NCI-H2196 treated with DMSO at 0.1 percent for 48 hours (cell line): ENCODE data around the gene DLG2.

ENCODE experiments used
- DNase-seq: peaks from one replicate; lab custom pipeline; 2025; ENCODE audit not compliant: unreplicated experiment; lab: John Stamatoyannopoulos, UW

DLG2 gene

DNA sequence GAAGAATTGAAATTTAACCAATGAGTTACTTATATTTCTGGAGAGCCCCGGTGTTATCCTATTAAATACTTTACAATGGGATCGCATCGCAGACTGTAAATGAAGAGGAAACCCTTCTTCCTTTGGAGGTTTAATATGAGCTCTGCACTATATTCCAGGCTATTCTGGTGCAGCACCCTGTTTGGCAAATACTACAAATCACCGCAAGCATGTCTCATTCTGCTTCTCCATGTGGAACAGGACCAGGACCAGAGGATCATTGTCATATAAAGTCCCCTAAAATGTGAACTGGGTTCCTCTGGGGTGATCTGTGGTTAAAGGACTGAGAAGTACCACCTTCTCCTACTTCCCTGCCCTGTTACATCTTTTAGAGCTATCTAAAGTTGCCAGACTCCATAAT is 703.7 kb downstream of the DLG2 start:
- DNase-seq = no peak

DNA sequence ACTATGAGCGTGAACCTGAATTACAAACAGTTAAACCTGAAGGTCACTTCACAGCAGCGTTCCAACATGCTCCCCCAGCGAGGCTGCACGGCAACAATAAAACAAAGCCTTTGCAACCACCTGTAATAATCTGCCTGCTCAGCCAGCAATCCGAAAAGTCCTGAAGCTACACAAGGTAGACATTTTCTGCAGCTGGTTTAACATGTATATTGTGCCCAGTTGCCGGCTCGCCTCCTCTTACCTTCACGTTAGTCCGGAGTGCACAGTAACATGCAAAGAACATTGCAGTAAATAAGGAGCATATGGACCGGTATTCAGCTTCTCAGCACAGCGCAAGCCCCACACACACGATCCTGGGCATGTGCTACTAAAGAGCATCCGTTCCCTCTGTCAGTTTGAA is 704.3 kb downstream of the DLG2 start:
- no peak for DNase-seq

DNA sequence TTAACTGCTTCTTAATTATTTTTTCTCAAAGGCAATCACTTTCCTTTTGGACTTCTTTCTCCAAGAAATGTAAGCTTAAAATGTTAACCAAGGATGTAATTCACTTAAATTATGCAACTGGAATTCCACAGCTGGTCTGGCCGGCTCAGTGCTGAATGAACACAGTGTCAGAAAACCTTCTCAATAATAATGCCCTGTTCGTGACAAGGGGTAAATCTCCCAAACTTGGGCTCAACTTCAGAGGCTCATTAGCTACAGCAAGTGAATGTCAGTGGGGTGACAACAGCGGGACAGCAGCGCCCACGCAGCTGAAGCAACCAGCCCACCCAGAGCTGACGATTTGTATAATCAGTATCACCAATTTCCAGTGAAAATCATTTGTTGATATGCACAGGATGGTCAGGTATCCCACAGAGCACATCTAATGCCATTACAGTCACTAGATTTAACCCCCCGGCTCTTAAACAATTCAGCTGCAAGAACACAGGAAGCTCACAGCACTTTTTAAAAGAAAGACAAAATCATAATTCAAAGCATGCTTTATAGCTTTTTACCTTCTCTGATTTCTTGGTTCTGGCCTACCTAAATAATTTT is 704.8 kb downstream of the DLG2 start:
- DNase-seq = no peak

DNA sequence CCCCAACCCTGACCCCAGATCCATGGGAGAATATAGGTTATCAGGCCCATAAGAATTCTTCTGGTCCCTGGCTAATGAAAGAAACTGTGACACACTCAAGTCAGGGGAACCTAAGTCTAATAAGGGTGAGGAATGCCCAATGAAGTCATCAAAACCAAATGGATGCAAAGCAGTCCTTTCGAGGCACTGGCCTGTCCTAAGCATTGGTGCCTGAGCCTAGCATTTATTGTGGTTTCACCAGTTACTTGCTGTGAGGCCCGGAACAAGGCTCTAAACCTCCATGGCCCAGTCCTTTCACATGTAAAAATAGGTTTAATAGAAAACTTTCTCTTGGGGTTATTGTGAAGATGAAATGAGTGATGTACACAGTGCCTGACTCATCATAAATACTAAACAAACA is 712.6 kb downstream of the DLG2 start:
- DNase-seq = no peak

DNA sequence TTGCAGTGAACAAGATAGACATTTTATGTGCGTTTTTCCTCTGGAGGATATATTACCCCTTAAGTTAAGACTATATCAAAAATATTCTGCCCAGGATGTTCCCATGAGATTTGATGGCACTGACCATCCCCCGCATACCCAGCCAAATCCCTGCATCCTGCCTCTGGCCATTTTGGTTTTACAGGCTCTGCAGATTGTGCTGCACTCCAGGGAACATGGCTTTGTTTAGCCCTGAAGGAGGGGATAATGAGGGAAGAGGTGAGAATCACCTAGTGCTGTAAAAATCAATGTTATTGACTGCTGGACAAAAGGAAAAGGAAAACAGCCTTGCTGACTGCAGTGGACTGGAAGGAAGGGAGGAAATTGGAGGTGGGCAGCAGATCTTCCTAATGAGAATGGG is 717.4 kb downstream of the DLG2 start:
- DNase-seq = no peak

DNA sequence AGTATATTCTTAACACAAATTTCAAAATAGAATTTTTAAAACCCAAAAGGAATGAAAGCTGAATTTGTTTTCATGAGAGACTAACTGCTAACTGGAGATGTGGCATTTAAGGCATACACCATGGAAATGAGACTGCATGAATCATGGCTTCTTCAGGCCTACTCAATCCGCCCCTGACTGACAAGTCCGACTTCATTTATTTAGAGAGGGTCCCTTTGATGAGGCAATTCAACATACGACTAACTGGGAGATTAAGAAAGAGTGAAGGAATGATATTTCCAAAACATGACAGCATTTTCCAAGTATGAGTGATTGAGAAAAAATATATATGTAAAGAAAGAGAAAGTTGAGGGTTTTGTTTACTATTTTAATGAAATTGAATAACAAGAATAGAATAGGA is 720.1 kb downstream of the DLG2 start:
- no peak for DNase-seq

DNA sequence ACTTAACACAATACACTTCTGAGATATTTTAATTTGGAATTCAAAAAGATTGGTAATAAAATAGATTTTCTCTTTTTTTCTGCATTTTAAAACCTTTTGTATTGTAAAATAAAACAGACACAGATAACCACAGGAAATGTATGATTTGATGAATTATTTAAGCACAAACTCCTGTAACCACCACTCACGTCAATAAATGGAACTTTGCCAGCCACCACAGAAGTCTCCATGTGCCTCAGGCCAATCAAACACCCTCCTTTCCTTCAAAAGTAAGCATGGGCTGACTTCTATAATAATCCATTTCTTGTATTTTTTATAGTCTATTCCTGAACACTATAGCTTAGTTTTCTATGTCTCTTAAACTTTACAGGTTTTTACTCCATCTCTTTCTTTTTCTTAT is 721.7 kb downstream of the DLG2 start:
- no peak for DNase-seq

DNA sequence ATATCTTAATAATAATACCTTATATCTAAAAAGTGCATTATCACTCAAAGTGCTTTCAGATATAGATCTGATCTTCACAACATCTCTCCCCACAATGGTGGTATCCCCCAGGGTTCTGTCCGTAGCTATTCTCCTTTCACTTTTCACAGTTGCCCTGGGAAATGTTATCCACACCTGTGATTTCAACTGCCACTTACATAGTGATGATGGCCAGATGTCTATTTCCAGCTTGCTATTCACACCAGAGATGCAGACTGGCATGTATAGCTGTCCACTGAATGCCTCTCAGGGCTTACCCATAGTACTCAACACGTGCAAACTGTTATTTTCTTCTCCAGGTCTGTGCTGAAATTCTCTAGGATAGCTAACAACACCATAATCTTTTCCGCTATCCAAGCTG is 724.7 kb downstream of the DLG2 start:
- DNase-seq = no peak

DNA sequence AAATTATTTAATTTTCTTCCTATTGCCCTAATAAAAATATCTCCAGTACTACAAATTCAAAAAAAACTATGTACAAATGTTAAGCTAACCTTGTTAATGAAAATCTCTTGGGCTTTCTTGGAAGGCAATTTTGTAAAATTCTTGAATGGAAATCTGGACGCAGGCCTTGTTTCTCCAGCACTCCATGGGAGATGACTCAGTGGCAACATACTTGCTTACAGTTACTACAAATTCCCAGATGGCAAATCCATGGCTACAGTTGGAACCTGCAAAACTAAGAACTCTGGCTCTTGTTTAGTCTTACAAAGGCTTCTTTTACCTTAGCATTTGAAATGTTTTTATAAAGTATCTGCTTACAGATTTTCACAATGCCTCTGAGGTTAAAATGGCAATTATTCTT is 725.2 kb downstream of the DLG2 start:
- DNase-seq = no peak

DNA sequence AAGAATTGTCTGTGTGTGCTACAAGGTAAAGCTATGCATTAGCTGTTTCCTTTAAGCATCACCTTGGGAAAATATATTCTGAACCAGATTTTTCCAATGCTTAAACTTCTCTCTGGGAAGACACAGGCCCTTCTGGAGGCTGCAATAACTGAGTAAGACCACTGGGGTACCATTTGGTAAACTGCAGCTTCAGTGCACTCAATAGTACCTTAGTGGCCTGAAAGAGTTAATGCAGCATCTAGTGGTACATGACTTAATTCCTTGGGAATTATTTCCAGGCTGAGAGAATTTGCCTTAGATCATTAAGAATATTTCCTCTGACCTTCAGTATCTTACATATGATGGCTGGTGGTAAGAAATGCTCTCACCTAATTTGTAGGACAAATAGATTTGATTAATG is 727.4 kb downstream of the DLG2 start:
- no peak for DNase-seq

DNA sequence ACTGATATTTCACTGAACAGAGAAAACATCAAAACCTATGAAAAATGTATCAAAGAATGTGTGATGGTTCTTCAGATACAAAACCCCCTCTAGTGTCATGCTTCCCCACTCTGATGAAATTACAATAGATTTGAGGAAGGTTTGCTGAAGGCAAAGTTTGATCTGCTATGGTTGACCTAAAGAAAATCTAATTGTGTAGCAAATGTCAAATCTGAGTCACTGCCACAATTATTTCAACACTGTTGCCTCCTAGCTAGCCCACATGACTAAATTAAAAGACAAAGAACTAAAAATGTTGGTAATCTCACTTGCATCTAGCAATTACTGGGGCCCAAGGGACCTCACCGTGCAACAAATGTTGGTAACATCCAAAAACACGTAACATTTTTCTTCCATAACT is 728.0 kb downstream of the DLG2 start:
- DNase-seq = no peak

DNA sequence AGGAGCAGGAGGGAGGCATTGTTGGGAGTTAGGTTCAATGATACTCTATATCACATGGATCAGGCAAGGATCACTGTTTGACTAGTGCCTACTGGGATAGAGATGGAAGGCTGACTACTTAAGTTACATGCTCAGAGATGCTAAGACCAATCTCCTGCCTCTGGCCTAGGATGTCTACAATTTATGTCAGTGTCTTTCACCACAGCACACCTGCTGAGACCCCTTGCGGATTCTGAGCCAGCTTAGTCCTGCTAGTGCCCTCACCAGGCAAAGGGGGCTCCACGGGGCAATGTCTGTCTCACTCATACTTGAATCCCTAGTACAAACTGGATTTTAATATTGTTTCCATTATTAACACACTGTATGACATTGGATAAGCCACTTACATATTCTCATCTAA is 732.5 kb downstream of the DLG2 start:
- no peak for DNase-seq

DNA sequence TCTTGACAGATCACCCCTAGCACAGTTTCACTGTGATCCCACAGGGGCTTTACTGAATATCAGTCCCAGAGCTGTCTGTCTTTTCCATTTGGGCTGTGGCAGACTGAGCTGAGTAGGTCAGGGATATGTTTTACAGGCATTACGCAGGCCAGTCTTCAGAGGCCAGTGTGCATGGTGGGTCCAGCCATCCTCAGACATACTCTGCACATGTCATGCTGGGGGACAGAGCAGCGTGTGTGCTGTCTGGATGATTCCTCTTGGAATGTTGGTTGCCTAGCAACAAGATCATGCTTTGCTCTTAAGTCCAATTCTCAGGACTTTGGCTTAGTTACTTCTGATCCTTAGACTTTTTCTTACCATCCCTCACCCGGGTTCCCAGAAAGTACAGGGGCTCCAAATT is 736.5 kb downstream of the DLG2 start:
- DNase-seq = no peak

DNA sequence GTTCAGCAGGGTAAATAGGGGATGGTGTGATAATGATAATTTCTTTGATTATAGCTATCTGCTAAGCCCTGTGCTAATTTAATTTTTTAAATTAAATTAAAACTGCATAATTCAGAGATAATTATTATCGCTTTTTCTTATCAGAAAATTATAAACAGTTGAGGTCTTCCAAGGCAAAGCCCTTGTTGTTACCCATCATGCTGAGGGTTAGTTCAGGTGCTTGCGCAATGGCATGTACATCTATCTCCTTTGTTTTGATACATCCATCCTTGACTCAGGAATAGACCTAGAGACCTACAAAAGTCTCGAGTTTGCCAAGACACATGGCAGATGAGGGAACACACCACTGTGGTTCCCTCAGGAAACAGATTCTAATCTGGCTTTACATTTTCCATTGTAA is 737.6 kb downstream of the DLG2 start:
- DNase-seq = no peak

DNA sequence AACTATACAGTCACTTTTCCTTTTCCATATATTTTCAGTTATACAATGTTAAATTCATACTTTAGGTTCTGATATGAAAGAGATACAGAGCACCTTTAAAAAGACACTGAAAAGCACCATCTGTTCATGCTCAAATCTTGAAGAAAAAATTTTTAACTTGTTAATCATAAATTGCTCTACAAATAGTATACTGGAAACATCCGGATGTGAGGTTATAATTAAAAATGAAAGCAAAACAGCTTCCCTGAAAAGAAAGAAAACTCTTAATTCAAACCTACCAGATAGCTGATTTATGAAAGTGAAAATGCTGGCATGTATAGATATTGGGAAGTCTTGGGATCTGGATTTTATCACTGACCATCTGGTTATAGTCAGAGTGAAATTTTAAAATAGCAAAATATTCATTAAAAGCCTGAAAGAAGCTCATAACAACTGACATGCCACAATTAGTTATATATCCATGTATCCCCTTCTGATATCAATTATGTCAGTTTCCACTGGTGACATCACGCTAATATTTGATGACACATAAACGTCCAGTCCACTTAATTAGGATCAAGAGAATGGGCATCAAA is 740.0 kb downstream of the DLG2 start:
- no peak for DNase-seq

DNA sequence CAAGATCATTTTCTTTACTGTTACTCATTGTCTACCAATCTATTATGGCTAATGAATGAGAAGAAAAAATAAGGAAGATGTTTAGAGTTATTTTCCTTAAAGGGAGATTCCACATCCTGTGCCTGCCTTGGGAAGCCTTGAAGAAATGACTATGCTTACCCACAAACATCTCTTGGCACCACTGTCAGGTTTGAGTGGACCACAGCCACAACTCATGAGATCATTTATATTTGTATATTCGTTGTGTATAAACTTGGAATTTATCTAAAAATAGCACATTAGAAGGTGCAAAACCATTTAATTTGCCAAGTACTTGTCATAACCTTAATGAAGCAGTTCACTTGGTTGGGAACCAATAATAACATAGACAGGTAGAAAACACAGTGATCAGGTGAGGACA is 740.8 kb downstream of the DLG2 start:
- DNase-seq = no peak

DNA sequence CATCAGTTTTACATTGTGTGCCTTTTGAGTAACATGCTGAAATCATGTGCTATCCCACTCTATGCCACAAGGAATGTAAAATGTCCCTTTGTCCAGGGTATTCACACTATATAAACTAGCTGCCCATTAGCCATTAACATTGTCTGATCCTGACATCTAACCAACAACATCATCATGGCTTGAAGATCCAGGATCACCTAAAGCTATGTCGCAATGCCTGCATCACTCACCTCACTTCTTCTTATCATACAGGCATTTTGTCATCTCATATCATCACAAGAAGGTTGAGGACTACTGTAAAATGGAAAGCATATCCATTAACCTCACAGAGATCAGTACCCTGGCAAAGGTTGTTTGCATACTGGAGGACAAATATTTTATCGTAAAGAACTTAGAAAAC is 742.3 kb downstream of the DLG2 start:
- no peak for DNase-seq

DNA sequence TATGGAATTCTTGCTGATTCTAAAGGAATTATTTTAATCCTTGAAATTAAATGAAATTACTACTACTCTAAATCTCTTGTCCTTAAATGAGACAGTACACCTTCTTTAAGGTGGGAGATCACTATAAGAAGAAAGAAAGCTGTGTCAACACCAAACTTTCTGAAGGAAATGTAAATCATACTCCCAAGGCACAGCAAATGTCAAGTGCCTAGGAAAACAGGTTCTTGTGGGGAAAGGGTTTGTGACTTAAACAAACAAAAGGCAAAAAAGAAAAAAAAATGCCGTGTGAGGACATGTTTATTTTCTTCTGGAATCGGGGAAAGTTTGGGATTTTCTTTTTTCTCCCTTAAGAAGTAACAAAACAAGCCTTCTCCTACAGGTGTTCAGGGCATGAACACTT is 745.1 kb downstream of the DLG2 start:
- DNase-seq = no peak

DNA sequence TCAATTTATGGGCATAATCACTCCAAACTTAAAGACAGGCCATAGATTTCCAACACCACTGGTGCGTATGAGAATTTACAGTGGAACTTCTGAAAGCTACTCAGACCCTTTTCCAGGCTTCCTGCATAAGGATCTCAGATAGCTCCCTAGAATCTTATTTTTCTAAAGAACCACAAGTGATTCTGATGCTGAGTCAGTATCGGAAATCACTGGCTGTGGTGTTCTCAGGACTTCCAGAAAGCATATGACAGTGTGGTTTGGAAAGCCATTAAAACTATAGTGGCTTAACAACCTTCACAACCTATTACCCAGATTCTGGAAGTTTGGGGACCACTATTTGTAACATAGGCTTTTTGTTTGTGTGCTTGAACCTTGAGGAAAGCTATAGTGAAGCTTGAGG is 756.0 kb downstream of the DLG2 start:
- no peak for DNase-seq

DNA sequence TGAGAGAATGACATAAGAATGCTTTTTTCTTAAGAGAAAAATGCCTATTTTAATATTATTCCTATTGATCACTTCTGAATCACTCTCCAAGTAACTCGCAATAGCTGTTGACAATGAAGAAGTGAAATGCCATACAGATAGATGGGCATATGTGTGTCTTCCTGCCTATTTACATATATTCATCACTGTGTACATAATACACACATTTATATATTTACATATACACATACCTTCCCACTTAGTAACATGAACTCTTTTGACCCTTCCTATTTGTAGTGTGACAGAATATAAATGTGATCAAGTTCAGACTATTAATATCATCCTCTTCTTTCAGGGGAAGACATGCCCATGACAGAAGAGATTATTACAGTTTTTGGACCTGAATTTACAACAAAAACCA is 756.7 kb downstream of the DLG2 start:
- DNase-seq = no peak

DNA sequence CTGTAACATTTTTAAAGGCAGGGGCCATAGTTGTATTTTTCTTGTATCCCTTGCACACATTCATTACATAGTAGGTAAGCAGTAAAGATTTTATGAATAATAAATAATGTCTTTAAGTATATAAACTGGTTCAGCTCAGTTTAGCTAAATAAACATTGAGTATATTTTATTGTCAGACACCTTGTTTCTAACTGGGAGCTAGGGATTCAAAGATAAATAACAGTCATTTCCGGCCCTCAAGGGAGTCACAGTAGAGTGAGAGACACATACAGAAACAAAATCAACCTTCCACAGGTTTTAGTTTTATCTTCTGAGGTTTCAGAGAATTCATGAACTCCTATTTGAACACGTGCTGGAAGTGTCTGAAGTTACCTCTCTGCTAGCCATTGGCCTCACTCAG is 760.2 kb downstream of the DLG2 start:
- DNase-seq = no peak

DNA sequence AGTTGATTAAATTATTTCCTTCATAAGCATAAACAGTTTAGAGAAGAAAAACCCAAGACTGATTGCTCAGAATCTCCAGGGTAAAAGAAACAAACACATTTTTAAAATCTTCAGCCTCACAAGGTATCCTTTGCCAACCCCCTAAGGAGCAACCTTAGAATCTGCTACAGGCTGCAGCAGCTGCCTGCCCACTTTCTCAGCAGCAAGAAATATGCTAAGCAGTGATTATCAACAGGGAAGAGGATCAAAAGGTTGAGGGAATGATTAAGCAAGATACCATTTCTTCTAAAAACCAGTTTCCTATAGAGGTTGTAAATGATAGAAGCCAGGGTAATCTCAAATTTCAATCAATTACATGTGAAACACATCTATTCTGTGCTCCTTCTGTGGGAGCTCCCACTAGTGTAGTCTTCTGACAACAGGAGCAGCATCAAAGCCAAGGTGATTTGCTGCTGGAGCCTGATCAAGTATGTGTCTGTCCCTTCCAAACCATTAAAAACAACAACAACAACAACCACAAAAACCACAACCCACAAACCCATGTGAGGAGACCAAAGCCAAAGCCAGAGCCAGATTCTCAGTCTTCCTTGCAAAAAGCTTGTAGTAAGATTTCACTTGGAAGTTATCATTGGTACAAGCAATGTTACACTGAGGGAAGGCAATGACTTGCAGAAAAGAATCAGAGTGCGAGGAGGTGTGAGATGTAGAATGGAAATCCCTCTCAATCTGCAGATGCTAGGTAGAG is 761.2 kb downstream of the DLG2 start:
- DNase-seq = no peak

DNA sequence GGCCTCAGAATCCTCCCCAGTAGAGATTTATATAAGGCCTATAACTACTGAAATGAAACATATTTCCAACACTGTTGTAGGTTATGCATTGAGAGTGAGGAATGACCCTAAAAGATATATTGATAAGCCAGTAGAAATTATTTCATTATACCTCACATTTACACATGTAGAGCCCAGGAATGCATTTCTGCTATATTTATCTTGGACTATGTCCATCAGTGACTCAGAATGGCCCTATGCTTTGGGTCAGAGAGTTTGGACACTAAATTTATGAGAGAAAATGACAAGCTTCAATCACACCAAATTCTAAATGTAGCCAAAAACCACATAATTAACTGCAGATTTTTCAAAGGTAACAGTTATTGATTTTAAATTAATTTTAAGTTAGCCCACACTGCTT is 761.9 kb downstream of the DLG2 start:
- no peak for DNase-seq
